ENCODE results near the gene DDIT4.
"Not testable (repeated sequence)": the region's sequence is repeated elsewhere in the genome, so short reads cannot be mapped to it uniquely, and the experiment has no call there.

DDIT4 gene

GRCh38 chr10:72296829-72297280, 23.1 kb downstream of the DDIT4 start:
- not testable (repeated sequence) for DNase-seq

- peak; percentile 96 for DNase-seq
Measured at GRCh38 chr10:72297281-72297804, 23.6 kb downstream of the DDIT4 start.

DNA sequence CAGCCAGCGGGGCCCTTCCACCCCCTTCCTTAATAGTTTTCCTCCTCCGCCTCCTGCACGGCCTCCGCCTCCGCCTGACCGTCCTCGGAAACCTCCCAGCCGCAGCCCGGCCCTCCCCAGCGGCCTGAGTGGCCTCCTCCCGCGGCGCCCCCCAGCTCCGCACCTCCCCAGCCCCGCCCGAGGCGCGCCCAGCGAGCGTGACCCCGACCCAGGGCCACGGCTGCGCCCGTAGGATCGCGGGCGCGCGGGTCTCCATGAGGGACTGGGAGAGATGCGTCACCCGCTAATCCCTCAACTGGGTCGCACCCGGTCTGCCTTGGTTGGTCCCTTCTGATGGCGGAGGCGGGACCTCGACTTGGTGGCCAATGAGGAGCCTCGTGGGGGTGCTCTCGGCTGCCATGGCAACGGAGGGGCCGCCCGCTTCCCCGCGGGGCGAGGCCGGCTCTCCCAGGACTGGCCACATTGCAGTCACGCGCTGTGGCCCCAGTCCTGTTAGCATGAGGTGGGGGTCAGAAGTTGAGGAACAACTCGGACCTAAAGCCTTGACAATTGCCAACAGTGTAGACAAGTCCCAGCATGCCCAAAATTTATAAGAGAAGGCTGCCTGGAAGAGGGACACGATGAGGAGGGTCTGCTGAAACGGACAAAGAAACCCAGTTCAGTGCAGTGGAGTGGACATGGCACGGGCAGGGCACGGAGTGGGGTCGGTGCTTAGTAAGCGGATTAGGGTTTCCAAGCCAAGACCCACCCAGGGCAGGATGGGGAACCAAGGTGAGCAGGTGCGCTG, 24.3 kb downstream of the DDIT4 start:
- DNase-seq = peak; percentile 98

- DNase-seq = no peak
Measured at GRCh38 chr10:72298592-72299519, 25.1 kb downstream of the DDIT4 start.

GRCh38 chr10:72303424-72304128, 29.9 kb downstream of the DDIT4 start:
- no peak for DNase-seq

DNA sequence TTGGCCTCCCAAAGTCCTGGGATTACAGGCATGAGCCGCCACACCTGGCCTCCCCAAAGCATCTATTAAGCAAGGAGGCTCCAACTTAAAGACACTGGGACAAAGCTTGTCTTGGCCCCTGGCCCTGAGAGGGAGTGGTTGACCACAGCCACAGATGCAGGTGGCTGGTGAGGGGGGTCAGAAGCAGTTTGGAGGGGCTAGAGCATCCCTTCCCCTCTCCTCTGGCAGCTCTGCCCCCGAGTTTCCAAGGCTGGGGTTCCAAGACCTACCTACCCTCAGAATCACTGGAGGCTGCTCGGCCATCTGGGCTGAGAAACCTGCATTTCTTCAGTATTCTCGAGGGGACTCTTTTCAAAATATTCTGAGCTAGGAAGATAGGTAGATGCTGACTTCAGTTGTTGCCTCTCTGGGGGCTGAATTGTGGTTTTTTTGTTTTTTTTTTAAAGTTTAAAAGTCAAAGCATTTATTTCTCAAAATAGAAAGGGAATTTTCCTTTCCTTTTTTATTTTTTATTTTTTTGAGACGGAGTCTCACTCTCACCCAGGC, 32.6 kb downstream of the DDIT4 start:
- no peak for DNase-seq

GRCh38 chr10:72307711-72308110, 34.0 kb downstream of the DDIT4 start:
- not testable (repeated sequence) for DNase-seq

DNA sequence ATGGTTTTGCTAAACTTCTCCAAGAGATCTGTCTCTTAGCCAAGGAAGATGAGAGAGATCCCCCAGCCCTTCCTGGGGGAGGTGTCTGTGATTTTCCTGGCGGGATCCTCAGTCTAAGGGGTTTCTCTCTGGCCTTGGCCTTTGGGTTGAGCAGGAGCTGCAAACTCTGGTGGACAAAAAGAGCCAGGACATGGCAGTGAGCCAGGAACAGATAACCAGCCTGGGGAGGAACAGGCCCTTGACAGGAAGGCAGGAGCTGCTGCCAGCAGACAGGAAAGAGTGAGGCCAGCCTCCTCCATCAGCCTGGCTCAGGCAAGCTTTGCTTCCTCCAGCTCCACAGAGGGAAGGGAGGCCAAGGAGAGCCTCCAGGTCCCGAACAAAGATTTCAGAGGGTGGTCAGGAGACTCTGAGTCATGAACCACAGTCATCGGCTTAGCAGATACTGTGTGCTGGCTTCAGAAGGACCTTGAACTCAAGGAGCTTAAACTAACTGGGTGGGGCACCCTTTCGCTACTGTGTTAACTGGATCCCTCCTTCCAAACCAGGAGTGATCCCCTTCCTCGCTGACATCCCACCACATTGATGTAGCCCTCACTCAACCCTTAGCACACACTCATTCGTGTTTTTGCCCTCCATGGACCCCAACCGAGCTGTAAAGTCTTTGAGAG, 34.7 kb downstream of the DDIT4 start:
- DNase-seq = peak; percentile 69

DNA sequence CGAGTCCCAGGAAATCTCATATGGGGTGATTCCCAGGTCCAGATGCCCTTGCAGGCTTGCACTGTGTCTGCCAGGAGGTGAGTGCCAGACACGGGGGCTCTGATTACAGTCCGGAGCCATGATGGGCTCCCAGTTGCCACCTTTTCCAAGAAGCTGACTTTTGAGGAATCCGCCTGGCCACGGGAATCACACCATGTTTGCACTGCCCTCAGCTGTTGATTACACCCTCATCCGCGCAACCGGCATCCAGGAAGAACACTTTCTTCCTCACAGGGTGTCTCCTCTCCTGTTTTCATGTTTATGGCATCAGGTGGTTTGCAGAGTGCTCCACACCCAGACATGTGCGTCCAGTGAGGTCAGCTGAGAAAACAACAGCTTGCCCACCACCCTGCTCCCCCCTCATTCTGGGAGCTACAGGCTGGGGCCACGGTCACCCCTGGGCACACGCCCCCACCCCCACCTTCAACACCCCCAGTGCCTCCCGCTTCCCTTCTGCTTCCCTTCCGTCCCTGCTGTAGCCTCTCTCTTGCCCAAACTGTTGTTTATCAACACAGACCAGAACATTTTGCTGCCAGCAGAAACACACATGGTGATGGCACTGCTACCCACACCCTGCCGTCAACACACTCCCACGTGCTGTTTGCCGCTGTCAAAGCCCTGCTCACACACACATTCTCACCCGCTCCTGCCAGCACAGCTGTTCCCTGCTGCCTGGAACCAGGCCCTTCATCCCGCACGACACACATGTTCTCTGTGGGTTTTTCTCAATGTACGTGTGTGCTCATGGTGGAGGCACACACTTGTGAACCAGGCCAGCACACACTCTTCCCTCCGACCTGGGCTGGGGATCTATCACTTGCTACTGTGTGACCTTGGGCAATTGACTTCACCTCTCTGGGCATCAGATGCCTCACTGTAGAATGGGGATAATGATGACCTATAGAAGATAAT, 35.8 kb downstream of the DDIT4 start:
- no peak for DNase-seq

- no peak for DNase-seq
Measured at GRCh38 chr10:72310241-72310633, 36.5 kb downstream of the DDIT4 start.

GRCh38 chr10:72310636-72311035, 36.9 kb downstream of the DDIT4 start:
- DNase-seq = no peak

DNA sequence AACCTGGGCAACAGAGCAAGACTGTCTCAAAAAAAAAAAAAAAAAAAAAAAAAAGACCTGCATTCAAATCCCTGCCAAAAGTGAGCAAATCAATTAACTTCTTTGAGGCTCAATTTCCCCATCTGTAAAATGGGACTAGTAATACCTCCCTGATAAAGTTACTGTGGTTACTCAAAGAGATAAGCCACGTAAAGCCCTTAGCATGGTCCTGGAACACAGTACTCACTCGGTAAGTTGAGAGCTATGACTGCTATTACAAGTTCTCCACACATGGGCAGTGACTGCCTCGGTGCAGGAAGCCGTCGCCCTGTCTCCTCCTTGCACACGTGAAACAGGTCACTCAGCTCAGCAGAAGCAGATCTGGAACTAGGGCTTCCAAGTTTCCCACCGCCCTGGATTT, 37.9 kb downstream of the DDIT4 start:
- DNase-seq = no peak

- DNase-seq = no peak
Measured at GRCh38 chr10:72312865-72313391, 39.2 kb downstream of the DDIT4 start.

- DNase-seq = no peak
Measured at GRCh38 chr10:72314263-72314662, 40.5 kb downstream of the DDIT4 start.

GRCh38 chr10:72315054-72315453, 41.3 kb downstream of the DDIT4 start:
- no peak for DNase-seq

GRCh38 chr10:72315611-72316385, 42.1 kb downstream of the DDIT4 start:
- peak; percentile 58 for DNase-seq

- DNase-seq = no peak
Measured at GRCh38 chr10:72316386-72316700, 42.6 kb downstream of the DDIT4 start.

DNA sequence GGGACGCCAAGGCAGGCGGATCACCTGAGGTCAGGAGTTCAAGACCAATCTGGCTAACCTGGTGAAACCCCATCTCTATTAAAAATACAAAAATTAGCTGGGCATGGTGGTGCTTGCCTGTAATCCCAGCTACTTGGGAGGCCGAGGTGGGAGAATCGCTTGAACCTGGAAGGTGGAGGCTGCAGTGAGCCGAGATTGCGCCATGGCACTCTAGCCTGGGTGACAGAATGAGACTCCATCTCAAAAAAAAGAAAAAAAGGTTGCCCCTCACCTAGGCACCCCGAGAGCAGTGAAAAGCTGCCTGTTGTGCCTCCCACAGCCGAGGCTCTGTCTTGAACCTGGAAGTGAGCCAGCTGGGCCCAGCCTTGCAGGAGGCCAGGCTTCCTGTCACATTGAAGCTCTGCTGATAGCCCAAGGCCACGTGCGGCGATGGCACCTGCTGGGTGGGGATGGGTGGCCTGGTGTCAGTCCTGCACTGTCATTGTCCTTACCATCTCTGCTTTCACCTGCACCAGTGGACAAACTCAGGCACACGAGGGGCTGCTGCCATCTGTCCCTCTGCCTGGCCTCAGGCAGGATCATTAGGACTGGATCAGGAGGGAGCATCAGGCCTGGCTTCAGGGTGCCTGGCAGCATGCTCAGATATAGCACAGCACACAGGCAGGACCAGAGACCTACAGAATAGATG, 43.2 kb downstream of the DDIT4 start:
- no peak for DNase-seq
